HG02870 (cell line): ENCODE measurements around the gene ANXA7.
"Not testable (repeated sequence)": the region's sequence is repeated elsewhere in the genome, so short reads cannot be mapped to it uniquely, and the experiment has no call there.

Experiments used
- ATAC-seq: cut with Tn5 transposase; IDR thresholded peaks from one replicate; pipeline ENCODE4 v1.9.1; 2021; ENCODE audit warnings: mild to moderate bottlenecking, moderate library complexity; ENCODE audit not compliant: unreplicated experiment

The ANXA7 gene

GRCh38 chr10:73344269-73344668, 69.6 kb downstream of the ANXA7 start:
- no peak for ATAC-seq

GRCh38 chr10:73340121-73340520, 73.7 kb downstream of the ANXA7 start:
- ATAC-seq = no peak

GRCh38 chr10:73339436-73339835, 74.4 kb downstream of the ANXA7 start:
- no peak for ATAC-seq

- no peak for ATAC-seq
Measured at GRCh38 chr10:73338801-73339368, 75.0 kb downstream of the ANXA7 start.

GRCh38 chr10:73333202-73333601, 80.7 kb downstream of the ANXA7 start:
- ATAC-seq = no peak

GRCh38 chr10:73332379-73332778, 81.5 kb downstream of the ANXA7 start:
- ATAC-seq = no peak

- not testable (repeated sequence) for ATAC-seq
Measured at GRCh38 chr10:73328523-73328922, 85.3 kb downstream of the ANXA7 start.

- not testable (repeated sequence) for ATAC-seq
Measured at GRCh38 chr10:73325290-73325689, 88.6 kb downstream of the ANXA7 start.
